A673 (cell line): ENCODE measurements around the gene TADA2A.

Experiments
- CTCF ChIP-seq: fragments of 300-800, 200-600 bp; sonication (generic); conservative IDR thresholded peaks from 2 replicates; pipeline ENCODE4 v1.5.1; 2017; ENCODE audit warnings: low read depth, mild to moderate bottlenecking, antibody characterized with exemption, low read length, moderate library complexity, mixed read lengths
- EZH2 ChIP-seq: fragments of 200-600 bp; sonication (generic); IDR thresholded peaks from 2 replicates; pipeline ENCODE4 v1.6.1; 2017; ENCODE audit warnings: borderline replicate concordance, low read depth, mild to moderate bottlenecking, mixed read lengths, antibody characterized with exemption, low read length; ENCODE audit not compliant: poor library complexity, severe bottlenecking

- TF ChIP-seq CTCF, result no peak
- no peak for TF ChIP-seq EZH2
Observed at GRCh38 chr17:37375706-37376105, 31.0 kb upstream of the TADA2A start, which contains the start of gene C17orf78.
